Measurements from ENCODE around the gene DEFB108B.
"Not testable (repeated sequence)": the region's sequence is repeated elsewhere in the genome, so short reads cannot be mapped to it uniquely, and the experiment has no call there.

GRCh38 chr11:71792621-71793235 is 40.3 kb upstream of the DEFB108B start:
- TF ChIP-seq POLR2AphosphoS5 (IDR thresholded peaks at IDR 0.05; ENCODE audit: low read depth, low read length); TAF1 (IDR thresholded peaks at IDR 0.05; ENCODE audit: borderline replicate concordance, low read depth, low read length); POLR2A (IDR thresholded peaks at IDR 0.05; ENCODE audit: low read depth, low read length): not testable (repeated sequence)

Data from GM12892 (cell line).